Medulla oblongata (tissue), 1 donor: ENCODE data around the gene REC114.

Experiments
- DNase-seq: peaks from one replicate; pipeline ENCODE4 v3.0.0-alpha.2; 2015; ENCODE audit errors: extremely low spot score

Gene REC114

DNA sequence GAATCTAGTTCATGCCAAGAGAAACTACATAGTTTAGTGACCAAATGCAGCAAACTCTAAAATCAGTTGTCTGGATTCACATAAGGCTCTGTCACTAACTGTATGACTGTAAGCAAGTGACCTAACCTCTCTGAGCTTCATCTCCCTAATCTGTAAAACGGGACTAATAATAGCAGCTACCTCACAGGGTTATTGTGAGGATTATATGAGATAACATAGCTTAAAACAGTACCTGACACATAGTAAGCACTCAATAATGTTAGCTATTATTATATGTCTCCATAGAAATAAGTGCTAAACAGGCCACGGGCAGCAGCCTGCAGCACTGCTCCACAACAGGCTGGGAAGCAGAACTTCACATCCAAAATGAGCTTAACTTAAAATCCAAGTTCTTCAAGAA lies 160.0 kb downstream of the REC114 start:
- DNase-seq = no peak

DNA sequence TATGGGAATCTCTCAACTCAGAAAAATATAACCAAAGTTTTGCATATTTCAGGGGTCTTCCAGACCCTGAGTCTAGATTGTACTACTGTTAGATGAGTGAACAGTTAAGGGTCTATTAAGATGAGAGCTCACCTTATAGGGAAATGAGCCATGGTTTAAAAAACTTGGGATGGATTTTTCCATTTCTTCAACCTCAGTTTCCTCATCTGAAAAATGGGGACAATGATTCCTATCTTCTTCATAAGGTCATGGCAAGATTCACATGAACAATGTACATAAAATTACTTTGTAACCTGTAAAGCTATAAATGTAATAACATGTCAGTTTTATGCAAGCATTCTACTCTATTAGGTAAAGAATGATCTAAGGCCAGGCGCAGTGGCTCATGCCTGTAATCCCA lies 161.5 kb downstream of the REC114 start:
- no peak for DNase-seq

DNA sequence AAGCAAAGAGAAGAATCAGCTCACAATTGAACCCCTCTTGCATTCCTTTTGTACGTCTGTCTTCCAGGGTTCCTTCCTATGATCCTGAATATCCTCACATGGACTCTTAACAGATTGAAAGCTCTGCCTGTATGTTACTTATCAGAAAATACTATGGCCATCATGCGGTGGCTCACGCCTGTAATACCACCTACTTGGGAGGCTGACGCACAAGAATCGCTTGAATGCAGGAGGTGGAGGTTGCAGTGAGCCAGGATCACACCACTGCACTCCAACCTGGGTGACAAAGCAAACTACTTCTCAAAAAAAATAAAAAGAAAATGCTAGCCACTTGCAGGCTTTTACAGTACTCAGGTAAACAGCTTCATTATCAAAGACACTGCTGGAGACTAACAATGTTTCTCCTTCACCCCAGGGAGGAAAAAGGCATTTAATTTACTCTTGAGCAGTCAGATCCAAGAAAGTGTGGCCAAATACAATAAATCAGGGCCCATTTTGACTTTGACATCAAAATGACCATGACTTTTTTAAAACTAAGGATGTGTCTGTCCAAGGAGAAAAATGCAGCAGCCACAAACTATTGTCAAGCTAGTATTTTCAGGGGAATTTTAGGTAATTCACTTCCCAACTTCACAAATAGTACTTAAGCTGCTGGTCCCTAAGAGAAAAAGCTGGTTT lies 162.9 kb downstream of the REC114 start:
- no peak for DNase-seq

DNA sequence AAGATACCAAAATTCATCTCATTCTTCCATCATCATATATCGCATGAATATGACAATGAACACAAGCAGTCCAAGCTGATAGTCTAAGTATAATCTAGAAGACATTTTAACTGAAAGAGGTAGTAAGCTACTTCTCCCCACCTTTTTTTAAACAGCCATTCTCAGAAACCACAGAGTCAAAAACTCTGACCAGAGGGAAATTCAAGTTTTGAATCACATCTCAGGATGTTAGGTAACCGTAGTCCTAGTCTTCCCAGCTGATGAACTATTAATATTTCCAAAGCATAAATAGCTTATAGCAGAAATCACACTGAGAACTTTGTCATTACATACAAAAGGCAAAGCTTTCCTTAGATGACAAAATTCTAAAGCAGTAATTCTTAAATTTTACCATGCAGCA lies 164.4 kb downstream of the REC114 start:
- DNase-seq = no peak

DNA sequence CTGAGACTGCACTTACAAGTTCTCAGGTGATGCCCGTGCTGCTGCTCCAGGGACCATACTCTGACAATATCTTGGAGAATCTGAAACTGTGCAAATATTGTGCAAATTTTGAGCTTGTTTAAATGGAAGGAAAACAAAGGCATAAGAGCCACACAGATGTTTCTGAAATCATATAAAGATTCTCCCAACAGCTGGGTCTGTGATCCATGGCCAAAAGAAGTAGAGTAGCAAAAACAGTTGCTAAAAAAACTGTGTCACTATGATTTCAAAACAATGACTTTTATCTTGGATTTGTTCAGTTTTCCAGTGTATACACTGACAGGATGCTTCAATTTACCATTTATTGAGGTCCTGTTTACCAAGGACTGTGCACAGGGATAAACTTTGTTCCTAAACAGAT lies 164.9 kb downstream of the REC114 start:
- no peak for DNase-seq

DNA sequence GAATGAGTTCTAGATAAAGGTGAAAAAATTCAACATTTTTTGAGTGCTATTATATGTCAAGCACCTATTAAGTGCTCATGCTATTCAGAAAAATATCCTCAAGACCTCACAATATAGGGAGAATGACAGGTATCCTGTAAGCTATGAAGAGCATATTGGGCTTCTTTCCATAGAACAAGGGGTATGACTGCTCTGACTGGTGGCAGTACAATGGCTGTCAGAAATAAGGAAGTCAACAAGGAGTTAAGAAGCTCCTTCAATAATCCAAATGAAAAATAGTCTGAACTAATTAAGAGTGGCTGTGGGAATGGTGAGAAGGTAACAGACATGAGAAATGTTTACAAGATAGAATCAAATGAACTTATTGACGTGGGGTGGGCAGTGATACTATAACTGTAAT lies 165.5 kb downstream of the REC114 start:
- no peak for DNase-seq

DNA sequence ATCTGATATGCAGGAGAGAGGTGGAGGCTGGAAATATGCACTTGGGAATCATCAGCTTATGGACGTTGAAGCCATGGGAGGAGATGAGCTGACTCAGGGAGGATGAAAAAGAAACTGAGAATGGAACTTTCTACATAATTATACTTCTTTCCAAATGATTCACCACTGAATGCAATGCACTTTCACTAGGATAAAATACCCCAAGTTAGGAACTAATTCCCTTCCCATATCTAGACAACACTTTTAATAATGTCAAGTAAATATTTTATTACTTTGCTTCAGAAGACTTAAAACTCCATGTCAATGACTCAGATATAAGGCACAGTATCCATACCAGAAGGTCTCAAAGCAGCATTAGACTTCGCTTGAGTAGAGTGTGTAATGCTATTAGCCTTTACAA lies 166.0 kb downstream of the REC114 start:
- no peak for DNase-seq
